Ovary (tissue), 9 donors: ENCODE data around the gene ARAP1. TPM values are rescaled to one million over a fixed set of nuclear protein-coding genes. Genes with fewer than 3 reads are reported as not detected.

Experiments
- DNase-seq, 5 donors: peaks; one replicate each; pipeline ENCODE4 v3.0.0-alpha.2; 2019 to 2020
- H3K27ac ChIP-seq, 2 donors: fragments of 200-600 bp; one replicate each; pipeline versions ENCODE4 v1.5.1 to v1.8.0; 2019 to 2022
- H3K27me3 ChIP-seq: fragments of 200-600 bp; one replicate; pipeline ENCODE4 v1.8.0; 2022
- H3K36me3 ChIP-seq: fragments of 200-600 bp; sonication (generic); one replicate; pipeline ENCODE4 v1.5.1; 2019
- H3K4me1 ChIP-seq: one replicate; pipeline ENCODE4 v1.8.1; 2013; ENCODE audit warnings: mild to moderate bottlenecking, moderate library complexity; ENCODE audit not compliant: insufficient read depth
- H3K4me3 ChIP-seq: fragments of 200-600 bp; sonication (generic); one replicate; pipeline ENCODE4 v1.5.1; 2017
- H3K9me3 ChIP-seq, 2 donors: fragments of 200-600 bp in 1 of 2; sonication (generic) in 1 of 2; one replicate each; pipeline versions ENCODE4 v1.5.1 to v1.8.1; 2013 to 2019; ENCODE audit warnings: mild to moderate bottlenecking in 1 of 2, moderate library complexity in 1 of 2
- CTCF ChIP-seq, 3 donors: fragments of 450-650 bp in 2 of 3; fragments of 200-600 bp in 1 of 3; IDR thresholded peaks; one replicate each; pipeline versions ENCODE4 v1.5.1 to v1.8.0; 2016 to 2022; ENCODE audit warnings: antibody characterized with exemption in 3 of 3, mild to moderate bottlenecking in 1 of 3
- EP300 ChIP-seq: sonication (generic); formaldehyde crosslinking; IDR thresholded peaks from one replicate; pipeline ENCODE4 v1.6.1; 2017; ENCODE audit warnings: antibody characterized with exemption
- POLR2A ChIP-seq: fragments of 450-650 bp; IDR thresholded peaks from one replicate; pipeline ENCODE4 v1.6.1; 2017; ENCODE audit warnings: antibody characterized with exemption, mild to moderate bottlenecking, moderate library complexity
- WGBS, 3 donors: extraction: QIAGEN DNeasy Blood & Tissue Kit in 1 of 3; methylation state at CpG; one replicate each; pipeline versions ENCODE4 v1.1.5 to v1.1.7; 2013 to 2017; 5-methylcytosine and 5-hydroxymethylcytosine counted together
- intact Hi-C, 4 donors: fragments of 100-400 bp; cut with DNase I; formaldehyde crosslinking; loops; one replicate each; pipeline versions ENCODE4 v1.11.0 to v1.15.1; 2022 to 2023
- polyA plus RNA-seq, 2 donors: library from polyadenylated mRNA; stranded (reverse); fragments of 200-250 nt in 1 of 2; fragments of 350-450 nt in 1 of 2; fragmentation: Illumina TruSeq in 1 of 2; extraction: RNeasy Lipid Tissue Mini Kit (QIAGEN cat#74804) in 1 of 2; gene quantifications; one replicate each; pipeline ENCODE4 v1.2.3, GENCODE V29; 2013 to 2014
- total RNA-seq, 7 donors: library from RNA; depleted of rRNA in 2 of 7; stranded (reverse); fragments of >200 nt in 2 of 7; fragmentation: NEBNext Ultra II Directional in 3 of 7; extraction: Animal tissue kit (Norgen Biotek cat#: 25700) in 3 of 7; gene quantifications; one replicate each; pipeline versions ENCODE4 v1.1.0 to v1.2.4, GENCODE V29; 2016 to 2023
- donor health status: DM: no; HTN: no; CAD: no; lungs with moderate emphysema.
- donor health status: DM: no; HTN: no; CAD: no.
- donor health status: Bipolar disorder and iron deficiency.
- donor health status: DM: yes; HTN: yes; CAD: no.
- donor health status: DM: no; HTN: no; CAD: no.
- donor health status: DM: yes; HTN: yes; CAD: no.

The ARAP1 gene
- total and polyA plus RNA-seq, 9 donors: 39.0 to 162 (median 79.0) TPM

GRCh38 chr11:72668629-72669347, 83.4 kb downstream of the ARAP1 start:
- no peaks in the 10 kb centered on the region for H3K4me1 ChIP-seq
- intact Hi-C loops: loop anchor here in 1 of 4 donors (10.0 kb wide), 1 partner anchor 194 kb away; no protein-coding TSS in a partner anchor
- H3K36me3 ChIP-seq: no peaks in the 10 kb centered on the region
- TF ChIP-seq CTCF (IDR thresholded peaks at IDR 0.05) (no peak), POLR2A (no peak), EP300 (no peak)
- WGBS, 3 donors: 28 to 34% (median 31%) methylated on average over 7 of the region's 7 CpGs
- no peak overlapping the region for H3K27ac ChIP-seq
- H3K4me3 ChIP-seq: no peak overlapping the region
- no peaks in the 10 kb centered on the region for H3K9me3 ChIP-seq
- DNase-seq: no peak
- H3K27me3 ChIP-seq: no peaks in the 10 kb centered on the region

GRCh38 chr11:72665911-72666472, 86.2 kb downstream of the ARAP1 start:
- Histone ChIP-seq H3K36me3 (no peaks in the 10 kb centered on the region), H3K27ac (no peak overlapping the region), H3K27me3 (no peaks in the 10 kb centered on the region), H3K9me3 (no peaks in the 10 kb centered on the region), H3K4me3 (no peak overlapping the region), H3K4me1 (no peaks in the 10 kb centered on the region)
- no peak for DNase-seq
- TF ChIP-seq CTCF (IDR thresholded peaks at IDR 0.05) (no peak), POLR2A (no peak), EP300 (no peak)
- WGBS, 3 donors: 33 to 40% (median 33%) methylated on average over 6 of the region's 6 CpGs
- intact Hi-C loops: loop anchor here in 1 of 4 donors (10.0 kb wide), 1 partner anchor 191 kb away; no protein-coding TSS in a partner anchor

- Histone ChIP-seq H3K27ac (no peak overlapping the region), H3K4me3 (no peak overlapping the region), H3K9me3 (no peaks in the 10 kb centered on the region), H3K36me3 (no peaks in the 10 kb centered on the region), H3K4me1 (no peaks in the 10 kb centered on the region), H3K27me3 (no peaks in the 10 kb centered on the region)
- WGBS, 3 donors: 66 to 71% (median 70%) methylated on average over 5 of the region's 5 CpGs
- TF ChIP-seq CTCF (IDR thresholded peaks at IDR 0.05) (no peak), EP300 (no peak), POLR2A (no peak)
- intact Hi-C loops: loop anchor here in 1 of 4 donors (10.0 kb wide), 1 partner anchor 187 kb away; no protein-coding TSS in a partner anchor
- no peak for DNase-seq
Measured at GRCh38 chr11:72662036-72662435, 90.2 kb downstream of the ARAP1 start.

- Histone ChIP-seq H3K36me3 (no peaks in the 10 kb centered on the region), H3K27me3 (no peaks in the 10 kb centered on the region), H3K27ac (no peak overlapping the region), H3K4me1 (no peaks in the 10 kb centered on the region), H3K9me3 (no peaks in the 10 kb centered on the region), H3K4me3 (no peak overlapping the region)
- no peak for DNase-seq
- intact Hi-C loops: loop anchor here in 1 of 4 donors (10.0 kb wide), 1 partner anchor 187 kb away; no protein-coding TSS in a partner anchor
- WGBS, 3 donors: 84 to 86% (median 84%) methylated on average over 9 of the region's 9 CpGs
- no peak for TF ChIP-seq CTCF (IDR thresholded peaks at IDR 0.05)
- TF ChIP-seq EP300: no peak
- no peak for TF ChIP-seq POLR2A
Measured at GRCh38 chr11:72661486-72661885, 90.7 kb downstream of the ARAP1 start.
